DND-41 (cell line): Measurements from ENCODE around the gene RALBP1.

Experiments used
- ATAC-seq: fragments of 200-7000 bp; cut with Tn5 transposase; 3 replicates; pipeline ENCODE4 v1.9.1; 2021; ENCODE audit warnings: low read depth; ENCODE audit not compliant: insufficient read depth
- DNase-seq: peaks from one replicate; pipeline ENCODE4 v3.0.0-alpha.2; 2020
- H2AFZ ChIP-seq: 2 replicates; pipeline ENCODE4 v1.6.0; 2012; ENCODE audit warnings: low read depth, low read length
- H3K27ac ChIP-seq: 2 replicates; pipeline ENCODE4 v1.5.1; 2012; ENCODE audit warnings: low read length, inconsistent platforms
- H3K27me3 ChIP-seq: fragments of 200-600 bp; sonication (generic); 2 replicates; pipeline ENCODE4 v1.6.0; 2012; ENCODE audit warnings: low read length, mild to moderate bottlenecking, inconsistent platforms; ENCODE audit not compliant: insufficient read depth, poor library complexity
- H3K36me3 ChIP-seq: 2 replicates; pipeline ENCODE4 v1.5.1; 2012; ENCODE audit warnings: low read length, inconsistent platforms; ENCODE audit not compliant: insufficient read depth
- H3K4me1 ChIP-seq: 2 replicates; pipeline ENCODE4 v1.5.1; 2012; ENCODE audit warnings: mild to moderate bottlenecking, low read length; ENCODE audit not compliant: insufficient read depth
- H3K4me2 ChIP-seq: 2 replicates; pipeline ENCODE4 v1.6.0; 2012; ENCODE audit warnings: mild to moderate bottlenecking, moderate library complexity, low read length, inconsistent platforms; ENCODE audit not compliant: insufficient read depth
- H3K4me3 ChIP-seq, 2 experiments: fragments of 200-600 bp in 1 of 2; shearing (Covaris generic) in 1 of 2; 2 replicates each; pipeline ENCODE4 v1.5.1; 2012 to 2016; ENCODE audit warnings: inconsistent platforms in 2 of 2, low read length in 2 of 2, mild to moderate bottlenecking in 2 of 2, low read depth in 1 of 2, moderate library complexity in 1 of 2
- H3K79me2 ChIP-seq: 2 replicates; pipeline ENCODE4 v1.6.0; 2012; ENCODE audit warnings: low read length, inconsistent platforms; ENCODE audit not compliant: insufficient read depth
- H3K9ac ChIP-seq: 2 replicates; pipeline ENCODE4 v1.6.0; 2012; ENCODE audit warnings: low read depth, mild to moderate bottlenecking, inconsistent platforms, low read length, moderate library complexity
- H3K9me3 ChIP-seq: 2 replicates; pipeline ENCODE4 v1.5.1; 2012; ENCODE audit warnings: low read length, moderate library complexity, mild to moderate bottlenecking, inconsistent platforms; ENCODE audit not compliant: insufficient read depth, severe bottlenecking
- H4K20me1 ChIP-seq: 2 replicates; pipeline ENCODE4 v1.6.0; 2012; ENCODE audit warnings: low read length; ENCODE audit not compliant: insufficient read depth
- EZH2 ChIP-seq: IDR thresholded peaks from 3 replicates; pipeline ENCODE4 v1.6.1; 2012; ENCODE audit warnings: borderline replicate concordance, low read depth, mild to moderate bottlenecking, moderate library complexity, low read length, inconsistent platforms; ENCODE audit not compliant: severe bottlenecking
- TF ChIP-seq, protein P1 (sequence below): IDR thresholded peaks from 2 replicates; pipeline ENCODE4 v1.5.1; 2012; ENCODE audit warnings: borderline replicate concordance, low read length, moderate library complexity, mild to moderate bottlenecking; ENCODE audit not compliant: poor library complexity, severe bottlenecking; ENCODE audit errors: extremely low read depth

RALBP1 gene

DNA sequence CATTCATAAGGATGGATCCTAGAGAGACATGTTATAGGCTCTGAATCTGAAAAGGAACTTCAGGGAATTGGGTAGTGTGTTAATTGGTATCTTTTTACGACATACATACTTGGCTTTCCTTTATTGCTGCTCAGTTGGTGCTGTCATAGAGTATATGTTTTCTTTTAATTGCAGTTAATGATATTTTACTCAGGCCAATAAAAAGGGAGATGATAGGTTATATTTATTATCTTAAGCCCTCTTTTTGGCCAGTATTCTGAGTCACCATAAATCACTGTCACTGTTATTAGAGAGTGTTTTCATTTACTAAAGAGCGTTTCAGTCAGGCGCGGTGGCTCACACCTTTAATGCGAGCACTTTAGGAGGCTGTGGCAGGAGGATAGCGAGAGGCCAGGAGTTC lies 47.6 kb downstream of the RALBP1 start:
- H2AFZ ChIP-seq, result no peak overlapping the region
- H3K36me3 ChIP-seq, result peaks cover 73% of the 10 kb centered on the region
- DNase-seq, result no peak
- no peaks in the 10 kb centered on the region for H3K27me3 ChIP-seq
- no peak overlapping the region for H3K4me2 ChIP-seq
- no peaks in the 10 kb centered on the region for H3K9me3 ChIP-seq
- 0 out of 2 replicates have a peak, but pooled peaks cover 3% of the 10 kb centered on the region for H4K20me1 ChIP-seq
- peaks cover 20% of the 10 kb centered on the region for H3K79me2 ChIP-seq
- no peak overlapping the region for H3K27ac ChIP-seq
- TF ChIP-seq, protein P1, sequence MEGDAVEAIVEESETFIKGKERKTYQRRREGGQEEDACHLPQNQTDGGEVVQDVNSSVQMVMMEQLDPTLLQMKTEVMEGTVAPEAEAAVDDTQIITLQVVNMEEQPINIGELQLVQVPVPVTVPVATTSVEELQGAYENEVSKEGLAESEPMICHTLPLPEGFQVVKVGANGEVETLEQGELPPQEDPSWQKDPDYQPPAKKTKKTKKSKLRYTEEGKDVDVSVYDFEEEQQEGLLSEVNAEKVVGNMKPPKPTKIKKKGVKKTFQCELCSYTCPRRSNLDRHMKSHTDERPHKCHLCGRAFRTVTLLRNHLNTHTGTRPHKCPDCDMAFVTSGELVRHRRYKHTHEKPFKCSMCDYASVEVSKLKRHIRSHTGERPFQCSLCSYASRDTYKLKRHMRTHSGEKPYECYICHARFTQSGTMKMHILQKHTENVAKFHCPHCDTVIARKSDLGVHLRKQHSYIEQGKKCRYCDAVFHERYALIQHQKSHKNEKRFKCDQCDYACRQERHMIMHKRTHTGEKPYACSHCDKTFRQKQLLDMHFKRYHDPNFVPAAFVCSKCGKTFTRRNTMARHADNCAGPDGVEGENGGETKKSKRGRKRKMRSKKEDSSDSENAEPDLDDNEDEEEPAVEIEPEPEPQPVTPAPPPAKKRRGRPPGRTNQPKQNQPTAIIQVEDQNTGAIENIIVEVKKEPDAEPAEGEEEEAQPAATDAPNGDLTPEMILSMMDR, result no peak
- TF ChIP-seq EZH2, result no peak
- no peak overlapping the region for H3K4me3 ChIP-seq
- no peak for ATAC-seq
- H3K9ac ChIP-seq, result no peak overlapping the region
- no peaks in the 10 kb centered on the region for H3K4me1 ChIP-seq

DNA sequence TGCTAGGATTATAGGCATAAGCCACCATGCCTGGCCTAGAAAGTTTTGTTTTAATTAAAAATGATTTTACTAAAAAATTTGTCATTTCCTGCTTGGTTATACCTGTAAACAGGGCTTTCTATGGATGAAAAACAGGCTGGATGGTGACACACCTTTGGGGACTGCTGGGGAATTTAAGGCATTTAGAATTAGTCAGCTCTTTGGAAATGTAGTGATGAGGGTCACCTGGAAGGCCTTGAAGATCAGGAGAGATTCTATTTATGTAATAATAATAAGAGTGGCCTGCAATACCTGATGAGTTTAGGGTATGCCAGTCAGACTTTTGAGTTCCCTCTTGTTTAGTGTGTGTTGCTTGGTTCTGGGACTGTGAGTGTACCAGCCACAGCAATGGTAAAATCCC lies 51.1 kb downstream of the RALBP1 start:
- Histone ChIP-seq H3K9me3 (no peaks in the 10 kb centered on the region), H4K20me1 (no peaks in the 10 kb centered on the region), H3K4me3 (no peak overlapping the region), H3K27ac (no peak overlapping the region), H3K36me3 (peaks cover 87% of the 10 kb centered on the region), H2AFZ (no peak overlapping the region), H3K4me1 (no peaks in the 10 kb centered on the region), H3K9ac (no peak overlapping the region), H3K4me2 (no peak overlapping the region), H3K79me2 (peaks cover 3% of the 10 kb centered on the region; the same call in 1 of the 2 replicates), H3K27me3 (no peaks in the 10 kb centered on the region)
- no peak for ATAC-seq
- TF ChIP-seq, protein P1, result no peak
- no peak for TF ChIP-seq EZH2
- DNase-seq, result no peak

DNA sequence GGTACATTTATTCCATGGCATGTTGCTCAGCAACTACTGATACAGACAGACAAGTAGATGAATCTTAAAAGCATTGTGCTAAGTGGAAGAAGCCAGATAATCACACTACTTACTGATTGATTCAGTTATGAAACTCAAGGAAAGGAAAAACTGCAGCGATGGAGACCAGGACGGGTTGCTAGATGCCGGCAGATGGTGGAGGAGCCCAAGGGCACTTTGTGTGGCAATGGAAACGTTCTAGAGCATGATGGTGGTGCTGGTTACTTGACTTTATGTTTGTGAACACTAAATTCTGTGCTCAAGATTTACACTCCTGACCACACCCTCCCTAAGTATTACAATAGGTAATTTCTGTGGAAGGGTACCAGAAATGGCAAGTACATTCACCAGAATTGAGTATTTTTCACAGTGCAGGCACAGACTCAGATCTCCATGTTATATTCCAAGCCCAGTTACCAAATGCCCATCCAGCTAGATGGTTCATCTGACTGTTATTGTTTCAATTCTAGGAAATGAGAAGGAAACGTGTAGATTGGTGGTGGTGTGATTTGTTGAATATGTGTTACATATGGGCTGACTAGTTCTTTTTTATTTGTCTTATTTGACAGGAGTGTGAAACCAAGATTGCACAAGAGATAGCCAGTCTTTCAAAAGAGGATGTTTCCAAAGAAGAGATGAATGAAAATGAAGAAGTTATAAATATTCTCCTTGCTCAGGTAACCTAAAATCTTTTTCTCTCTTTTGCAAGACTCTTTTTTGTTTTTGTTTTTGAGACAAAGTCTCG lies 55.1 kb downstream of the RALBP1 start:
- Histone ChIP-seq H3K79me2 (no peaks in the 10 kb centered on the region), H2AFZ (no peak overlapping the region), H3K4me2 (no peak overlapping the region), H3K4me1 (no peaks in the 10 kb centered on the region), H3K4me3 (no peak overlapping the region), H3K9me3 (no peaks in the 10 kb centered on the region), H3K36me3 (peaks cover 88% of the 10 kb centered on the region), H3K27ac (no peak overlapping the region), H3K27me3 (no peaks in the 10 kb centered on the region), H3K9ac (no peak overlapping the region), H4K20me1 (no peaks in the 10 kb centered on the region; the same call in 1 of the 2 replicates)
- TF ChIP-seq, protein P1, result no peak
- TF ChIP-seq EZH2, result no peak
- ATAC-seq (no peak), DNase-seq (no peak)
